Astrocyte of the spinal cord (primary cell): Measurements from ENCODE around the gene DNAJC18.

ENCODE experiments used
- DNase-seq: peaks from one replicate; pipeline ENCODE4 v3.0.0; 2011; ENCODE audit warnings: low read depth, low spot score
- H3K4me3 ChIP-seq: 2 replicates; pipeline ENCODE4 v1.5.1; 2011; ENCODE audit warnings: low read depth, mild to moderate bottlenecking, low read length, moderate library complexity
- CTCF ChIP-seq: IDR thresholded peaks from 2 replicates; pipeline ENCODE4 v1.5.1; 2012; ENCODE audit warnings: low read depth, mild to moderate bottlenecking, low read length, inconsistent platforms
- in situ Hi-C: cut with HindIII; loops from 2 replicates; pipeline ENCODE4 v1.10.0; 2017; ENCODE audit warnings: low sequenced_read_pairs

DNAJC18 gene

GRCh38 chr5:139383993-139384590 is 55.2 kb downstream of the DNAJC18 start:
- DNase-seq, result no peak
- H3K4me3 ChIP-seq, result no peak overlapping the region
- TF ChIP-seq CTCF, result no peak
- in situ Hi-C loops, result no loop called here

DNA sequence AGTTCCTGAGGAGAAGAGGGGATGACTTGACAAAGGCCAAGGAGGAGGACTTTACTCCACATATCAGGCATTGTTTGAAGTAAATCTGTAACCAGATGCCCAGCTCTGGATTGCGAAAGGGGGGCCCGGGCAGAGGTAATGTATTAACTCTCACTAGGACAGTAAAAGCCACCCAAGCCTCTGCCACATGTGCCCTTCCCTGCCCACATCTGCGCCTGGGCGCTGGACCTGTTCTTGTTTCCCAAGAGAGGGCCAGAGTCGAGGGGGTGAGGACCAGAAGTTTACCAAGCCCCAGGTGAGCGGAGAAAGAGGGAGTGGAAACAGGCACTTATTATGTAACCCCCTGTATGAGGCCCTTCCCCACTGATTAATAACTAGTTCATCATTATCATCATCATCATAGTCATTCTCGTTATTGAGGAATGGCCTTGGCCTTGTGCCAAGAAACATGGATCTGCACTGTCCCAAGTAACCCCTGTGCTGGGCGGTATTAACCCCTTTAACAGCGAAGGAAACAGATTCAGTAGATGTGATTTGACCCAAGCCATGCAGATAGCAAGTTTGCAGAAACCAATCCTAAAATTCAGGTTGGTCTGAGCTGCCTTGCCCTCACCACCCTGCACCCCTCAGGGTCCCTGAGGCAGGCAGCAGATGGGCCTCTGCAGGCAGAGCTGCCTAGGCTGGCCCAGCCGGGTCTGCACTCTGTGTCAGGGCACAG is 55.9 kb downstream of the DNAJC18 start, which contains the start of gene SLC23A1:
Gene SLC23A1 (minus strand): TSS at position 23 of the 718 bp plus-strand sequence. CDS start 44 bp downstream, outside the sequence.
- in situ Hi-C loops, result no loop called here
- no peak for TF ChIP-seq CTCF
- DNase-seq, result no peak
- H3K4me3 ChIP-seq, result no peak within 1 kb of the TSS

DNA sequence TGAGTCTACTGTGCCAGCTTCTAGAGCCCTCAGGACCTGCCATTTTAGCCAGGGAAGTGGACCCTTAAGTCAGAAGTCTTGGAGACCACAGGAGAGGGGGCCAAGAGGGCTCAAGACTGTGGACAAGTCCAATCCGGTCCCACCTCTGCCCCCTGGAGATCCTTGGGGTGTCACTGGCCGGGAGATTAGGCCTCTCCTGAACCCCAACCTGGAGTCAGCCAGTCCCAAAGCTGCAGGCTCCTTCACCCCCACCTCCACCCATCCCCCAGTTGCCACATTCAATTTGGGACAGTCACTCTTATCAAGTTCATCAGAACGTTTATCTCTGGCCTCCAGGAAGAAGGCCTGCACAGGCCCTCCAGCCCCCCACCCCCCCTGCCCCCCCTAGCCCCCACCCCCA is 56.5 kb downstream of the DNAJC18 start:
- DNase-seq, result no peak
- H3K4me3 ChIP-seq, result no peak overlapping the region
- in situ Hi-C loops, result no loop called here
- TF ChIP-seq CTCF, result no peak

DNA sequence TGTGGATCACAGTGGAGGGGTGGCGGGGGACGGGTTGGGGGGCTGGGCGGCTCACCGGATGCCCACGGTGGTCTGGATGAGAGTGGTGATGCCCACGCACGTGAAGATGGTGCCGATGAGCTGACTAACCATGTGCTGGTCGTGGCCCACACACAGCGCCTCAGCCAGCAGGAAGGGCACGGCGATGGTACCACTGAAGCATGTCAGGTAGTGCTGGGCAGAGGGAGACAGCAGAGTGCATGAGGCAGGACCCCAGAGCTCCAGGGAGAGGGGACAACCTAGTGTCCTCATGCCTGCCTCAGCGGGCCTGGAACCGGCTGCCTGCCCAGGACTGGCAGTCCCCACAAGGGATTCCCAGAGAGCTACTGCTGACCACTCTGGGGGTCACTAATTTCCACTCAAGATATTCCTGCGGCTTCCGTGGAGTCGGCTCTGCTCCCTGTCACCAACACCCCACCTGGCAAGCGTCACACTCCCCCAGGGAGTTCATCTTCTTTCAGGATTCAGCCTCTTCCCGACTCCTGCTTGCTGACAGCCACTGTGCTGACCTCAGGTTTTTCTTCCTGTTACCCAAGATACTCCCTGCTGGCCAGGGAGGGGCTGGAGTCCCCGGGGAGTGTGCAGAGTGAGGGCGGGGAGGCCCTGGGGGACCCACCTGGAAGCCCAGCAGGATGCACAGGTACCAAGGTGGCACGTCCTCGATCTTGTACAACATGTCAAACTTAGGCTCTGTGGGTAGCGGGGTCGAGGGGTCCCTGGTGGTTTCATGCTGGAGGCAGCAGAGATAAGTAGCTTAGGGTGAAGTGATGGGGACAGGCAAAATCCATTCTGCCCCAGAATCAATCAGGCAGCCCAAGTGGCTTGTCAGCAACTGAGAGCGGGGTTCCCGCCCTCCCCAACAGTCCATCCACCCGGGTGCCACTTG is 57.2 kb downstream of the DNAJC18 start:
- no peak for TF ChIP-seq CTCF
- in situ Hi-C loops, result no loop called here
- H3K4me3 ChIP-seq, result no peak overlapping the region
- DNase-seq, result no peak

- in situ Hi-C loops, result no loop called here
- no peak overlapping the region for H3K4me3 ChIP-seq
- TF ChIP-seq CTCF, result no peak
- DNase-seq, result no peak
Measured at GRCh38 chr5:139379626-139380449, 59.5 kb downstream of the DNAJC18 start.

- H3K4me3 ChIP-seq, result no peak overlapping the region
- DNase-seq, result no peak
- in situ Hi-C loops, result no loop called here
- TF ChIP-seq CTCF, result no peak
Measured at GRCh38 chr5:139378941-139379361, 60.4 kb downstream of the DNAJC18 start.
